ENCODE results near the gene PRDM15.
"Not testable (repeated sequence)": the region's sequence is repeated elsewhere in the genome, so short reads cannot be mapped to it uniquely, and the experiment has no call there.

PRDM15 gene

GRCh38 chr21:41805643-41806042, 73.5 kb downstream of the PRDM15 start:
- DNase-seq (ENCODE audit: low read depth): no peak

DNA sequence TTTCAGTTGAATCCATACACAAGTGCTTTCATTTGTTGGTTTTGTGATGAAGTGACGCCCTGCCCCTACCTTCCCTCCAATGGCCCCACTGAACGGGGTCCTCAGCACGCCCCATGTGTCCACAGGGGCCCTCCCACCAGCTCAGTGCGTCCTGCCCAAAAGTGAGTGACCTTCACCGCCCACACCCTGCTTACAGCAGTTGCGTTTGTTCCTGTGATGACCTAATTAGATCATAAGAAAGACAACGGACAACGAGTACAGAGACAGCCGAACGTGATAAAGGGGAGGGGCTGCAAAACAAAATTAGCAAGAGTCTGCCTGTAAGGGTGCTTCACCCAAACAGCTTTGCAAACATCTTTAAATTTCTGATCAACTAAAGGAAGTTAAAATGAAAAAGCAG, 74.1 kb downstream of the PRDM15 start:
- no peak for DNase-seq (ENCODE audit: low read depth)

DNA sequence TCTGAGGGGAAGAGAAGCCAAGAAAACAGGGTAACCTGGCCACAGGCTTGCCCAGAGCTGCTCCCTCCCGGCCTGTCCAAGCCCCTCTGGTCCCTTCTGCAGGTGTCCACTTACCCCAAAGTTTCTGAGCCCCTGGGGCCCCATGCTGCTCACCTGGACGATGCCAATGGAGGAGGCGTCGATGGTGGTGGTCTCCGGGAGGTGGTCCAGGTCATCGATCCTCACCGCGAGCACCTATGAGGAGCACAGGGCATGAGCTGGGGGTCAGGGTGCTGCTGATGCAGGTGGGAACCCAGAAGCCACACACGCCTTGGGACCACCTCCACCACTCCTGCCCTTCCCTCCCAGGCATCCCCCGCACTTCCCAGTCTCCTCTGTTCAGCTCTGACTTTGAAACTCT, 74.8 kb downstream of the PRDM15 start:
- DNase-seq (ENCODE audit: low read depth): no peak

DNA sequence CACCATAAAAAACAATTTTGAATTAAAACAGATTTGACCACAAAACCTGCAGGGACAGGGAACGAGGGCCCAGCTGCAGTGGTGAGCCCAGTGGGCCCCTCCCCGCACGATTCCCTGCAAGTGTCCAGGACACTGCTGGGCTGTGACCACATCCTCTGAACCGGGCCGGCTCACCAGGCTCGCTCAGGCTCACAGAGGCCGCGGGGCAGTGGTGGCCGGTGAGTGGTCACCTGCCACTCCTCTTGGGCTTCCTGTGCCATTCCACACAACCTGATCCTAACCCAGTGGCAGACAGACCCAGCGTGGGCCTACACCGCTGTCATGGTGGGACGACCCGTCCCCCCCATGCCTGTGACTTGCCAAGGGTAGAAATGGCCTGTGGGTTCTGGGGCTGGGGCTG, 75.8 kb downstream of the PRDM15 start:
- DNase-seq (ENCODE audit: low read depth): no peak

DNA sequence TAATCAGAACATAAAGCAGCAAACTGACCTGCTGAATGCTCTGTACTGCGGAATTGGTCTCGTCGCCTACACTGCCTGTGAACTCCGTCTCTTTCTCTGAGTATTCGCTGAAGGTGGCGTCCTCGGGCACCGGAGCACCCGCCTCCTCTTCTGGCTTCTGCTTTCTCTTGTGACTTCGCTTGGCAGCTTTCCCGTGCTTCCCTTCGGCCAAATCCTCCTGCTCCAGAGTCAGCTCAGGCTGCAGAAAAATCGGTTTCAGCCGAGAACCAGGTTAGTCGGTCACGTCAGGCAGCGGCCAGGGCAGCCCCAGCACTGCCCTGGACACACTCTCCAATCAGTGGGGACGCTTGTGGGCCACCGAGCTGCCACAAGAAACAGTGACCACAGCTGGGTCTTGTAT, 76.5 kb downstream of the PRDM15 start:
- DNase-seq (ENCODE audit: low read depth): no peak

- no peak for DNase-seq (ENCODE audit: low read depth)
These were observed 77.0 kb downstream of the PRDM15 start for GRCh38 chr21:41802198-41802584.

- no peak for DNase-seq (ENCODE audit: low read depth)
These were observed 77.6 kb downstream of the PRDM15 start for GRCh38 chr21:41801321-41802197.

DNA sequence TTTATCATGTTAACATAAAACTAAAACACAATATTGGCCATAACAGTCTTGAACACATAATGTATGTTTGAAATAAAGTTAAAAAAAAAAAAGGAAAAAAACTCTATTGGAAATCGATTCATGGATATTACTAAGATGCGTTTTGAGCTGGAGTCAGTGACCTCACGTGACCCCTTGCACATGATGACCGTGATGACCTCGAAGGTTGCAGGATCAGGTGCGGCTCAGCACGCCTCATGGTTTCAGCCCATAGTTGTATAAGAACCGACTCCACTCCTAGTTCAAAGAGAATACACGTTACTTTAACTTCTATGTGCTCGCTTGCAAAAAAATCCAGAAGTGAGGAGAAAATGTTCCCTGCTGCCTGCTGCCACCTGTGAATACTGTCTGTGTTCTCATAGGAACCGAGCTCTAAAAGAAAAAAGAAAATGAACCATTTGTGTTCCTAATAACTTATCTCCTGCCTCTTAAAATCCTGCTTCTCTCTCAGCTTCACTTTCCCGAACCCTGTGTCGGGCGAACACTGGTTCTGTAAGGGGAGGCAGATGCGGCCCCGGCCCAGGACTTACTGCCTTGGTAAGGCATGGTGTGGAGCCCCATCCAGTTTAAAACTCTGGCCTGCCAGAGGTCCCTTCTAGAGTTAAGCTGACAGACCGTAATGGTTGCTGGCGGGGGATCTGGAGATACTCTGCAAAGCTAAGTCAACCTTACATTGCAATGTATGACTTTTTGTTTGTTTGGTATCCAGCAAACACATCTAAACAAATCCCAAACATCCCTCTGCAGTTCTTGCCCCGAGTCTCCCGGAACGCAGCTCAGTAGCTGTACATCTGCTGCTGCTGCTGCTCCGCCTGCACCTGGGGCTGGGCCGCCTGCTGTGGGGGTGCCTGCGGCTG, 78.5 kb downstream of the PRDM15 start:
- no peak for DNase-seq (ENCODE audit: low read depth)

DNA sequence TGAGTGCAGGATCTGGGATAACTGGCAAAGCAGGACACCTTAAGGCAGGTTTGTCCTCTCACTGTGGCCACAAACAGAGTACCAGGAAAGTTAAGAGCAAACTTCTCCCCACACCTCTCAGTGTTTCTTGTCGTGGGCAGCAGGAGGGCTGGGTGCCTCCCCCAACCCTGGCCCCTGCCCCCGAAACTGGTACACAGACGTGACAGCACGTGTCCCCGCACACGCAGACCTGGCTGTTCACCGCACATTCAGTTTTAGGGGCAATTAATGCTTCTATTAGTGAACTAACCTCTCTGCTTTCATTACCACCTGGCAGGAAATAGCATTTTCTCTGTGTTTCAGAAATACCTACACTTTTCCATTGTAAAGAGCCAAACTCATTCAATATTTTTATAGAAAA, 79.4 kb downstream of the PRDM15 start:
- no peak for DNase-seq (ENCODE audit: low read depth)

- no peak for DNase-seq (ENCODE audit: low read depth)
These were observed 80.8 kb downstream of the PRDM15 start for GRCh38 chr21:41798326-41798725.

GRCh38 chr21:41796476-41797080, 82.6 kb downstream of the PRDM15 start:
- DNase-seq (ENCODE audit: low read depth): no peak

- DNase-seq (ENCODE audit: low read depth): no peak
These were observed 83.4 kb downstream of the PRDM15 start for GRCh38 chr21:41795726-41796125.

DNA sequence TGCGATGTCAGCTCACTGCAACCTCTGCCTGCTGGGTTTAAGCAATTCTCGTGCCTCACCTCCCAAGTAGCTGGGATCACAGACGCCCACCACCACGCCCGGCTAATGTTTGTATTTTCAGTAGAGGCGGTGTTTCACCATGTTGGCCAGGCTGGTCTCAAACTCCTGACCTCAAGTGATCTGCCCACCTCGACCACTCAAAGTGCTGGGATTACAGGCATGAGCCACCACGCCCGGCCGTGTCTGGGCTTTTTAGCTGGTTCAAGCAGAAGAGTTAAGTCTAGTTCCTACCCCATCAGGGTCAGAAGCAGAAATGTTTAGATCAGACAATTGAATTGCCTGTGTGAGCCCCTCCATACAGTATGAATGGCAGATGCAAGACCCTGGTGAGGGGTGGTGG, 84.5 kb downstream of the PRDM15 start:
- no peak for DNase-seq (ENCODE audit: low read depth)

- no peak for DNase-seq (ENCODE audit: low read depth)
These were observed 86.4 kb downstream of the PRDM15 start for GRCh38 chr21:41792711-41793110.

- no peak for DNase-seq (ENCODE audit: low read depth)
These were observed 92.6 kb downstream of the PRDM15 start for GRCh38 chr21:41786509-41786987.

GRCh38 chr21:41785262-41785661, 93.9 kb downstream of the PRDM15 start:
- DNase-seq (ENCODE audit: low read depth): not testable (repeated sequence)

- DNase-seq (ENCODE audit: low read depth): no peak
These were observed 94.6 kb downstream of the PRDM15 start for GRCh38 chr21:41784456-41785102.

DNA sequence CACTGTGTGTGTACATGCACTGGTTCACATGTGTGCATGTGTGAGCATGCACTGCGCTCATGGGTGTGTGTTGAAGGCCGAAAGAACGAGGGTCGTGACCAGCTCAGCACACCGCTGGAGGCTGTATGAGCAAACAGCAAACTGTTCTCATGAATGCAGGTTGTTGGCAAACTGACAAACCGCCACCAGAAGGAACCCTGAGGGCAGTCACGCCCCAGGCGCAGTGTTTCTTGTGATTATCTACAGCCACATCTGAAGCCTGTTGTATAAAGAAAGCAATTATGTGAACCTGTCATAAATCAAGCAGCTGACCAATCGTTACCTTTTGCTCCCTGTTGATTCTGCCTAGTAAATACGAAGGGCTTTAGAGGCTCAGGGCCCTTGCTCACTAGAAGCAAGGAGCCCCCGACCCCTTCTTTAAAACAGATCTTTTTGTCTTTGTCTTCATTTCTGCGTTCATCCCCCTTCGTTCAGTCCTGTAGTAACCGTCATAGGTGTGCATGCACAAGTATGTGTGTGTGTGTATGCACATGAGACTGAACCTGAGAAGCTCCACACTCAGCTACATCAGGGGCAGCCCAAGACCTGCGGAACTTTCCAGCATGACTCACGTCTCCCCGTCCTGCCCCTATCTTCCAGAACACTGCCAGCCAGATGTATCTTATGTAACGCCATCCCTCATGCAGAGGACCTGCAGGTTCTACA, 95.5 kb downstream of the PRDM15 start:
- DNase-seq (ENCODE audit: low read depth): no peak

DNA sequence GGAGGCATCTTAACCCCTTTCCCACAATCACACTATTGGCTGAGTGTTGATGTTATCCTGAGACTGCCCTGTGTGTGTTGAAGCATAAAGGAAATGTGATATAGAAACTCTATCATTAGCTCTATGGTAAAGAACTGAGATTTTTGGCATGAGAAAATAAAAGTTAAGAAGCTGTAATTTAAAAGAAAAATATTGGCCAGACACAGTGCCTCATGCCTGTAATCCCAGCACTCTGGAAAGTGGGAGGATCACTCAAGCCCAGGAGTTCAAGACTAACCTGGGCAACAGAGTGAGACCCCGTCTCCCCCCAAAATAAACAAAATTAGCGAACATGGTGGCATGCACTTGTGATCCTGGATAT, 98.1 kb downstream of the PRDM15 start:
- DNase-seq (ENCODE audit: low read depth): no peak

DNA sequence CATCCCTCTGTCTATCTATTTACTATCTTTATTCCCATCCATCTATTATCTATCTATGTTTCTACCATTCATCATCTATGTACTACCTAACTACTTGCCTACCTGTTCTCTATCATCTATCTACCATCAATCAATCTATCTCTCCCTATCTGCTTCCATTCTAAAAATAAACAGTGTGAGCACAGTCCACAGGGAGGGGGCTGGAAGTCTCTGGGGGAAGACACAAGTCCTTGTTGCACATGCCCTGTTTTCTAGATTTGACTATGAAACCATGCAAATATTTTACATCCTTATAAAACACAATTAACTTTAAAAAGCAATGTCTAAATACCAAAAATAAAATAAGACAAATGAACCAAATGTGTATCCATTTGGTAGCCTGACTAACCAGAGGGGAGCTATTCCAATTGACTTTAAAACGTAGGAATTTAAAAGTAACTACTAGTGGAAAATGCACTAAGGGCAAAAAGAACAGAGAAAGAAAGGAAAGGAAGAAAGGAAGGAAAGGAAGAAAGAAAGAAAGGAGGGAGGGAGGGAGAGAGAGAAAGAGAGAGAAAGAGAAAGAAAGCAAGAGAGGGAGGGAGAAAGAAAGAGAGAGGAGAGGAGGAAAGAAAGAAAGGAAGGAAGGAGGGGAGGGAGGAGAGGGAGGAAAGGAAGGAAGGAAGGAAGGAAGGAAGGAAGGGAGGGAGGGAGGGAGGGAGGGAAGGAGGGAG, 98.7 kb downstream of the PRDM15 start:
- DNase-seq (ENCODE audit: low read depth): no peak

GRCh38 chr21:41779659-41780058, 99.5 kb downstream of the PRDM15 start:
- DNase-seq (ENCODE audit: low read depth): no peak

All from T follicular helper cell (primary cell).